CD4-positive, alpha-beta T cell (primary cell): Measurements from ENCODE around the gene USP9X. TPM values are rescaled to one million over a fixed set of nuclear protein-coding genes. Genes with fewer than 3 reads are reported as not detected.

Experiments used
- ATAC-seq: fragments of 200-7000 bp; cut with Tn5 transposase; one replicate; pipeline ENCODE4 v1.10.0; 2022; ENCODE audit warnings: mild to moderate bottlenecking; ENCODE audit not compliant: poor library complexity
- CTCF ChIA-PET: fragments of 350-600 bp; sonication (Branson Sonifier 250); formaldehyde crosslinking; loops from one replicate; lab custom pipeline; 2021; ENCODE audit warnings: antibody characterized with exemption, inconsistent platforms; lab: Charles Lee
- POLR2A ChIA-PET: fragments of 350-600 bp; sonication (Branson Sonifier 250); formaldehyde crosslinking; loops from one replicate; lab custom pipeline; 2021; ENCODE audit warnings: antibody characterized with exemption, inconsistent platforms; lab: Charles Lee
- DNase-seq, 14 experiments: peaks; one replicate each; pipeline ENCODE4 v3.0.0-alpha.2; 2013 to 2020; ENCODE audit warnings: mixed read lengths in 2 of 14
- H3K27ac ChIP-seq, 2 donors: one replicate each; pipeline versions ENCODE4 v1.5.1 to v1.7.0; 2013; ENCODE audit warnings: low read length in 2 of 2, low read depth in 1 of 2, mild to moderate bottlenecking in 1 of 2
- H3K27me3 ChIP-seq, 2 experiments: 1 replicate in 1 of 2; 2 replicates in 1 of 2; pipeline versions ENCODE4 v1.6.1 to v1.7.0; 2013; ENCODE audit warnings: low read length in 2 of 2, control low read depth in 1 of 2, mild to moderate bottlenecking in 1 of 2, moderate library complexity in 1 of 2; ENCODE audit not compliant: insufficient read depth in 2 of 2, control insufficient read depth in 1 of 2
- H3K36me3 ChIP-seq: one replicate; pipeline ENCODE4 v1.6.1; 2013; ENCODE audit warnings: low read length, control low read depth; ENCODE audit not compliant: insufficient read depth
- H3K4me1 ChIP-seq: one replicate; pipeline ENCODE4 v1.6.1; 2013; ENCODE audit warnings: low read length, control low read depth; ENCODE audit not compliant: insufficient read depth
- H3K4me3 ChIP-seq: one replicate; pipeline ENCODE4 v1.5.1; 2013; ENCODE audit warnings: mild to moderate bottlenecking, low read length, moderate library complexity
- H3K9me3 ChIP-seq, 2 experiments: 1 replicate in 1 of 2; 2 replicates in 1 of 2; pipeline versions ENCODE4 v1.6.1 to v1.7.0; 2013; ENCODE audit warnings: low read length in 2 of 2, mild to moderate bottlenecking in 2 of 2, control low read depth in 1 of 2, moderate library complexity in 1 of 2; ENCODE audit not compliant: control insufficient read depth in 1 of 2, insufficient read depth in 1 of 2
- H3K27ac Mint-ChIP-seq: one replicate; pipeline ENCODE4 v1.8.0; 2020; ENCODE audit warnings: mixed read lengths
- H3K27me3 Mint-ChIP-seq: one replicate; pipeline ENCODE4 v1.8.0; 2021; ENCODE audit warnings: mixed read lengths
- H3K36me3 Mint-ChIP-seq: one replicate; pipeline ENCODE4 v1.8.0; 2021; ENCODE audit warnings: low read depth, mixed read lengths
- H3K4me1 Mint-ChIP-seq: one replicate; pipeline ENCODE4 v1.8.0; 2021; ENCODE audit warnings: low read depth, mixed read lengths
- H3K4me3 Mint-ChIP-seq: one replicate; pipeline ENCODE4 v1.8.0; 2020; ENCODE audit warnings: mild to moderate bottlenecking, mixed read lengths
- H3K9me3 Mint-ChIP-seq: one replicate; pipeline ENCODE4 v1.8.0; 2020; ENCODE audit warnings: mixed read lengths
- CTCF ChIP-seq: fragments of 200-600 bp; IDR thresholded peaks from one replicate; pipeline ENCODE4 v1.8.0; 2022; ENCODE audit warnings: antibody characterized with exemption, mild to moderate bottlenecking
- intact Hi-C, 2 experiments: fragments of 100-400 bp; cut with DNase I in 1 of 2; cut with micrococcal nuclease in 1 of 2; formaldehyde crosslinking; loops; one replicate each; pipeline versions ENCODE4 v1.15.1 to v1.9.0; 2023 to 2025; cut with DNase I, micrococcal nuclease
- total RNA-seq, 174 experiments: library from RNA in 2 of 174; stranded (reverse) in 2 of 174; gene quantifications; one replicate each; pipeline ENCODE4 v1.2.3 and lab custom pipeline; 2021 to 2026

Gene USP9X
- total RNA-seq, 2 experiments from 2014 or later = 70.4 to 74.8 TPM

DNA sequence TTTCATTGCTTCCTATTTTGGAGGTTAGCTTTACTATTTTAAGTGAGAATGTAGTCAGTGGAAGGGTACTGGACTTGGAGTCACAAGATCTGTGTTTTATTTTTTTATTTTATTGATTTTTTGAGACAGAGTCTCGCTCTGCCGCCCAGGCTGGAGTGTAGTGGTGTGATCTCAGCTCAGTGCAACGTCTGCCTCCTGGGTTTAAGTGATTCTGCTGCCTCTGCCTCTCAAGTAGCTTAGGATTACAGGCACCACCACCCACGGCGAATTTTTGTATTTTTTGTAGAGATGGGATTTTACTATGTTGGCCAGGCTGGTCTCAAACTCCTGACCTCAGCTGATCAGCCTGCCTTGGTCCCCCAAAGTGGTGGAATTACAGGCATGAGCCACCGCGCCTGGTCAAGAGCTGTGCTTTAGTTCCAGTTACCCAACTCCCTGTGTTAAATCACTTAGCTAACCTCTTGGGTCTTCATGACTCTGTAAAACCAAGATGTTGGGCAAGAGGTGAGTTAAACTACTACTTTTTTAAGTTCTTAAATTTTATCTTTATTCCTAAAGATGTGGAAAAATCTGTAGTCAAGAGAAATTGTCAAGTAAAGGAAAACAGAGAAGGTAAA, 11.2 kb downstream of the USP9X start:
- ChIA-PET CTCF (interaction anchor here (1.2 to 1.3 kb wide), 3 partner anchors 8 to 445 kb away, joined by 3 to 4 read pairs (median 3); no protein-coding TSS in a partner anchor), POLR2A (interaction anchor here (0.9 to 2.5 kb wide), 2 partner anchors 10 to 18 kb away, joined by 5 to 18 read pairs; partner anchors contain the start of gene USP9X)
- H3K27me3 Mint-ChIP-seq = no peaks in the 10 kb centered on the region
- Histone ChIP-seq H3K36me3 (peaks cover 5% of the 10 kb centered on the region), H3K27ac (no peak overlapping the region), H3K4me1 (peaks cover 44% of the 10 kb centered on the region), H3K27me3 (no peaks in the 10 kb centered on the region), H3K9me3 (no peaks in the 10 kb centered on the region), H3K4me3 (no peak overlapping the region)
- peaks cover 73% of the 10 kb centered on the region for H3K4me1 Mint-ChIP-seq
- ATAC-seq = no peak
- intact Hi-C loops = loop anchor here in 1 of 2 experiments (2.0 kb wide), 1 partner anchor 18 kb away; no protein-coding TSS in a partner anchor
- H3K27ac Mint-ChIP-seq = no peak overlapping the region
- peak overlapping the region; percentile 15 for H3K4me3 Mint-ChIP-seq
- peaks cover 11% of the 10 kb centered on the region for H3K36me3 Mint-ChIP-seq
- TF ChIP-seq CTCF = no peak
- DNase-seq = no peak
- no peaks in the 10 kb centered on the region for H3K9me3 Mint-ChIP-seq

DNA sequence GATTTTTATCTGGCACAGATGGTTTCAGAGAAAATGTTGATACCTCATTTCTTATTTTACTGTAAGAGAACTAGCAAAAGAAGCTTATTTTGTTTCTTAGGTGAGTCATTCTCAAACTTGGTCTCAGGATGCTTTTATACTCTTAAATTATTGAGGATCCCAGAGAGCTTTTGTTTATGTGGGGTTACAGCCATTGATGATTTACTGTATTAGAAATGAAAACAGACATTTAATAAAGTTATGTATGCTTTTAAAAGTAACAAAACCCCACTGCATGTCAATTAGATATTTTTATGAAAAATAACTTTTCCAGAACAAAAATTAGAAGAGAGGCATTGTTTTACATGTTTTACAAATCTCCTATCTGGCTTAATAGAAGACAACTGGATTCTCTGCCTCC, 12.1 kb downstream of the USP9X start:
- peaks cover 44% of the 10 kb centered on the region for H3K4me1 ChIP-seq
- peaks cover 5% of the 10 kb centered on the region for H3K36me3 ChIP-seq
- intact Hi-C loops = loop anchor here in 1 of 2 experiments (2.0 kb wide), 1 partner anchor 17 kb away; no protein-coding TSS in a partner anchor
- peaks cover 8% of the 10 kb centered on the region for H3K36me3 Mint-ChIP-seq
- DNase-seq = no peak
- H3K27ac ChIP-seq = no peak overlapping the region
- CTCF ChIA-PET = interaction anchor here (1.2 kb wide), 1 partner anchor 18 kb away, joined by 4 read pairs; no protein-coding TSS in a partner anchor
- peaks cover 70% of the 10 kb centered on the region for H3K4me1 Mint-ChIP-seq
- TF ChIP-seq CTCF = no peak
- no peaks in the 10 kb centered on the region for H3K27me3 ChIP-seq
- POLR2A ChIA-PET = interaction anchor here (0.7 to 2.5 kb wide), 2 partner anchors 11 to 137 kb away, joined by 3 to 18 read pairs; partner anchors contain the start of gene USP9X
- peak overlapping the region; percentile 34 for H3K4me3 Mint-ChIP-seq
- H3K9me3 Mint-ChIP-seq = no peaks in the 10 kb centered on the region
- no peaks in the 10 kb centered on the region for H3K9me3 ChIP-seq
- no peaks in the 10 kb centered on the region for H3K27me3 Mint-ChIP-seq
- no peak overlapping the region for H3K4me3 ChIP-seq
- no peak for ATAC-seq
- no peak overlapping the region for H3K27ac Mint-ChIP-seq

- peaks cover 8% of the 10 kb centered on the region for H3K36me3 Mint-ChIP-seq
- Histone ChIP-seq H3K27me3 (no peaks in the 10 kb centered on the region), H3K27ac (no peak overlapping the region), H3K36me3 (no peaks in the 10 kb centered on the region), H3K4me3 (no peak overlapping the region), H3K9me3 (no peaks in the 10 kb centered on the region), H3K4me1 (peaks cover 23% of the 10 kb centered on the region)
- ATAC-seq (no peak), DNase-seq (no peak)
- no peak for TF ChIP-seq CTCF
- CTCF ChIA-PET = interaction anchor here (3.5 kb wide), 1 partner anchor 14 kb away, joined by 16 read pairs; no protein-coding TSS in a partner anchor
- intact Hi-C loops = no loop called here
- peak overlapping the region; percentile 18 for H3K27ac Mint-ChIP-seq
- H3K27me3 Mint-ChIP-seq = no peaks in the 10 kb centered on the region
- no peak overlapping the region for H3K4me3 Mint-ChIP-seq
- no peaks in the 10 kb centered on the region for H3K9me3 Mint-ChIP-seq
- H3K4me1 Mint-ChIP-seq = peaks cover 64% of the 10 kb centered on the region
- POLR2A ChIA-PET = interaction anchor here (2.3 kb wide), 1 partner anchor 14 kb away, joined by 11 read pairs; the partner anchor contains the start of gene USP9X
Observed at GRCh38 chrX:41100200-41100599, 15.0 kb downstream of the USP9X start.
